ENCODE data around the gene SLC1A4.

GRCh38 chr2:64978514-64979268 lies 10.5 kb upstream of the SLC1A4 start:
- TF ChIP-seq CTCF (IDR thresholded peaks at IDR 0.05) (peak; percentile 42), ZFX (IDR thresholded peaks at IDR 0.05; ENCODE audit: borderline replicate concordance) (no peak)
